ENCODE measurements around the gene RPRML.
A peak's percentile ranks its signal among the peaks of the same experiment; 100 is the strongest.
"Not testable (repeated sequence)": the region's sequence is repeated elsewhere in the genome, so short reads cannot be mapped to it uniquely, and the experiment has no call there.

Gene RPRML

DNA sequence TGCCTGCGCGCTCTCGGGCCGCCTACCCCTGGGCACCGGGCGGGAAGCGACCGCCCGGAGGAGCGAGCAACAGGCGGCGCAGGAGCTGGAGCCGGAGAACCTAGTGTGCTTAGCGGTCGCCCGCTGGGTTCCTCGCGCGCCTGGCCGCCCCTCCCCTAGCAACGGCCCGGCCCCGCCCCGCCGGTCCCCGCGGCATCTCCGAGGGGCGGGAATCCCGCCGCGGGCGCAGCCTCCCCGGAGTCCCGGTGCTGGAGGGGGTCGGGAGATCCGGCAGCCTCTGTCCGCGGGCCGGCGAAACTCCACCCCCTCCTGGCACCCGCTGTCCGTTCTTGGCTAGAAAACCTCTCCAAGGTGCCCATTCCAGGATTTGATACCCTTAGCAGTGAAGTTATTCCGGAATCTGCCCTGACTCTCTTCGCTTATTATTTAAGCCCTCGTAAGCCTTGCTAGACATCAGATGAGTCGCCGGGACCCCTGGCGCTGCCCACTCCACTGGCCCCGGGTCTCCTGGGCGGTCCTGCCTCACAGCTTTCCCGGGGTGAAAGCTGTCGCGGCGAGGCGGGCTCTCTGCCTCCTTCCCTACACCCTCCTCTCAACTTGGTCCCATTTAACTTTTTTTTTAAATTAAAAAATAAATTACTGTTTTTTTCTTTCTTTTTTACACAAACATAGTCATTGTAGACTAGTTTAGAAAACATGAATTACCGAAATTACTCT, at the start of gene RPRML:
TSS of gene RPRML (minus strand) at position 107 of the 717 bp plus-strand sequence. CDS start 246 bp downstream, outside the sequence.
- DNase-seq, result peak; percentile 75

DNA sequence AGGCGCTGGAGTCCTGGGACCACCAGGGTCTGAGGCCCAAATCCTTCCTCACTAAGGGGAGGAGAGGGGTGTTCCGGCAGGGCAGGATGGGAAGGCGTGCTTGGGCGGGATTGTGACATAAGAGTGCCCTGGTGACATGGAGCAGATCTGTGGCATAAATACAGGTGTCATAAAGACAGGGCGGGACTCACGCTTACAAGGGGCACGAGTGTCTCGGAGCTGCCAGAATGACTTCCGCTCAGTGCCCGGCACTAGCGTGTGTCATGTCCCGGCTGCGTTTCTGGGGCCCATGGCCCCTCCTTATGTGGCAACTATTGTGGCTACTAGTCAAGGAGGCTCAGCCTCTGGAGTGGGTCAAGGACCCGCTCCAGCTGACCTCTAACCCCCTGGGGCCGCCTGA, 37.9 kb upstream of the RPRML start:
- not testable (repeated sequence) for DNase-seq

DNA sequence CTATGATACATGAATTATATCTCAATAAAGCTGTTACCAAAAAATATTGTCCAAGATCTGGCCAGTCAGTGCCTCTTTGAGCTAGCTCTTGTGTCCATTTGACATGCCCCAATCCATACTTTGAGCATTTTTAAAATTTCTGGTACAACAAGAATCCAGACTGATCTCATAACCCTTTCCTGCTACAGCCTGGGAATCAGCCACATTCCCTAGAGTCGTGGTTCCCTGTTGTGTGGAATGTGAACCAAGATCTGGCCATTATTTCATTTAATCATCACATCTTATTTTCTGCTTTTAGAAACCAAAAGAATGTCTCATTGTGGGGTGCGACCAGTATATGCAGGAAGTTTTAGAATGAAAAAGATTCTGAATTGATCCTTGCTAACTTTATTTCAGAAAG, 34.3 kb upstream of the RPRML start:
- DNase-seq, result no peak

DNA sequence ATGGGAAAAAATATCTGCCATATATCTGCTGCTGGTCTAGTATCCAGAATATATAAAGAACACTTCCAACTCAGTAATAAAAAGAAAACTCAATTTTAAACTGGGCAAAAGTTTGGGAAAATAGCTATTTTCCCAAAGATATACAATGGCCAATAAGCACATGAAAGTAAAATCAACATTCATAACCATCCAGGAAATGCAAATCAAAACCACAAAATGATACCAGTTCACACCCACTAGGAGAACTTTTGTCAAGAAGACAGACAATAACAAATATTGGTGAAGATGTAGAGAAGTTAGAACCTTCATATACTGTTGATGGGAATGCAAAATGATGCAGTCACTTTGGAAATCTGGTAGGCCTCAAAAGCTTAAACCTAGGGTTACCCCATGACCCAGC, 33.4 kb upstream of the RPRML start:
- DNase-seq, result no peak

DNA sequence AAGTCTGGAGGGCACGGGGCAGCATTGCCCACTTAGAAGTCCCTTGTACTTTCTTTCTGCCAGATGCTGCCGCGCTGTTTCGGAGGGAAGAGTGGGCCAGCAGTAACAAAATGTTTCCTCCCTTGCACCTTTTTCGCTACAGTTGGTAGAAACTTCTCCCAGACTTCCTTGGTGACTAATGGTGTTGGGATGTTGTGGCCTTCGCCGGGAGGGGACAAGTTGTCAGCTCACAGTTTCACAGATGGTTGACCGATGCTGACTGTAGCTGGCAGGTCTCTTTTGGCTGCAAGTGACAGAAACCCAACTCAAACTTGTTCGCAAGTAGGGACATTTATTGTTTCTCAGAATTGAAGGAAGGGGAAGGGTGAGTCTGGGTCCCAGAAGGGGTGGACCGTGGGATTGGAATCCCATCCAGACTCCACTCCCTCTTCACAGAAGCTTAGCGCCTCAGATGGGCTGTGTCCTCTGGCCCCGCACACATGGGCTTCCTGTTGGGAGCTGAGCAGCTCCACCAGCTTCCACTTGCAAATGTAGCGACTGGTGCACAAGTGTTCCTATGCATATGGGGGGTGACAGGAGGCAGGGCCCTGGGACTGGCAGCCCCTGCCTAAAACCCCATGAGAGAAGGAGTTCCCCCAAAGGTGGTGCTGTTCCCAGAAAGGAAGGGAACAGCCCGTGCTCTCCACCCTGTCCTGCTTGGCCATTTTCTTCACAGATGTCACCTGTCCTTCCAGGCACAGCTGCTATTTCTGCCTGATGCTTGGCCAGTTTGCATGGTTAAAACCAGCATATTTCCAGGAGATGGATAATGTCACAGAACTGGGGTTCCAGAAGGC, 30.9 kb upstream of the RPRML start:
- DNase-seq, result no peak

DNA sequence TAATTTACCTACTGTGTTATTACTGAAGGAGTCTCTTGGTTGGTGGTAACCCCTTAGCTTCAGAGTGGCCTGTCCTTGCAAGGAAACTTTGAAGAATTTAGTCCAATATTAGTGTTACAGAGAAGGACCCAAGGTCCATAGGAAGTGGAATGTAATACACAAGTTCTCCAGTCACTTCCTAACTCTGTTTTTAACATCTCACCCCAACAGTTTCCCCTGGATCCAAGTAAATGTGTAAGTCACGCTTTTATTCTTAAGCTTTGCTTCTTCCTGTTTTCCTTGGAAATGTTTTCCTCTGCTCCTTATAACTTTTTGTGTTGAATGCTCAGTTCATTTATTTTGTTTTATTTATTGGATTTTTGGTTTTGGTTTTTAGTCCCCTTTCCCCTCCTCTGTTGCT, 25.9 kb upstream of the RPRML start:
- no peak for DNase-seq

DNA sequence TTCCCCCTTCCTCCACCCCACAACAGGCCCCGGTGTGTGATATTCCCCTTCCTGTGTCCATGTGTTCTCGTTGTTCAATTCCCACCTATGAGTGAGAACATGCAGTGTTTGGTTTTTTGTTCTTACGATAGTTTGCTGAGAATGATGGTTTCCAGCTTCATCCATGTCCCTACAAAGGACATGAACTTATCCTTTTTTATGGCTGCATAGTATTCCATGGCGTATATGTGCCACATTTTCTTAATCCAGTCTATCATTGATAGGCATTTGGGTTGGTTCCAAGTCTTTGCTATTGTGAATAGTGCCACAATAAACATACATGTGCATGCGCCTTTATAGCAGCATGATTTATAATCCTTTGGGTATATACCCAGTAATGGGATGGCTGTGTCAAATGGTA, 24.8 kb upstream of the RPRML start:
- DNase-seq, result not testable (repeated sequence)

DNA sequence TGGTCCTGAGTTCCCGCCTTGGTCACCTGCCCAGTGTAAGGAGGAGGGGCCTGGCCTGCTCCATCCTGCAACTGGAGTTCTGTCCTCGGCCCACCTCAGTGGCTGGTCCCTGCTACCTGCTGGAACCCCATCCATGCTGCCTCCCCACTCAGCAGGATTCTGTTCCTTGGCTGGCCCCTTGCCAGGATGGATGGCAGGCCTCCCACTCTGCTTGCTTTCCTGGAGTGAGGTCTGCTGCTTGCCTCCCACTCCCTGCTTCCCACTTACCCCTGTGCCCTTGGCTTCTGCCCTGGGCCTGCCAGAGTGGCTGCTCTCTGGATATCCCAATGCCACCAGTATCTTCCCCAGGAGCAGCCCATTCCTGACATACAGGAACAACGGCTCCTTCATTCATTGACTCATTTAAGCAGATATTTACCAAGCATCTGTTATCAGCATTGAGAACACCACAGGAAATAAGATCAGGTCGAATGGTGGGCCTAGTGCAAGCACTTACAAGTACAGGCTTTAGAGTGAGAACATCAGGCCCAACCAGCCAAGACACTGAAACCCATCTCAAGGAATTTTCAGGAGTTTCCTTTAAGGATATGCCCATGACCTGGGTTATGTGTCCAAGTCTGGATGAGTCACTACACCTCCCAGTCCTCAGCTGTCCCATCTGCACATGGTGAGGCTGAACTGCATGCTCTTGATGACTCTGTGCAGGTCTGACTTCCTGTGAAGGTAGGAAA, 17.0 kb upstream of the RPRML start:
- no peak for DNase-seq

DNA sequence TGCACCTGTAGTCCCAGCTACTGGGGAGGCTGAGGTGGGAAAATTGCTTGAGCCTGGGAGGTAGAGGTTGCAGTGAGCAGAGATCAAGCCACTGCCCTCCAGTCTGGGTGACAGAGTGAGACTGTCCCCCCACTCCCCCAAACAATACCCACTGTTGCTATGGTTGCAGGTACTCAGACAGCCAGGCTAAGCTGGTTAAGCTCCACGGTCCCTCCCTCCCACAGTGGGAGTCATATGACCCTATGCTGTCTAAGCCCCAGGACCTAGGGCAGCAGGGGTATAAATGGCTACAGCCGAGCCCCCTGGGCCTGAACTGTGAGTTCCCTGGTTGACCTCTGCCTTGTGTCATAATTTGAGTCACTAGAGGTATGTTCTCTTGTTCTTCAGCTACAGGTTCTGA, 15.9 kb upstream of the RPRML start:
- no peak for DNase-seq

DNA sequence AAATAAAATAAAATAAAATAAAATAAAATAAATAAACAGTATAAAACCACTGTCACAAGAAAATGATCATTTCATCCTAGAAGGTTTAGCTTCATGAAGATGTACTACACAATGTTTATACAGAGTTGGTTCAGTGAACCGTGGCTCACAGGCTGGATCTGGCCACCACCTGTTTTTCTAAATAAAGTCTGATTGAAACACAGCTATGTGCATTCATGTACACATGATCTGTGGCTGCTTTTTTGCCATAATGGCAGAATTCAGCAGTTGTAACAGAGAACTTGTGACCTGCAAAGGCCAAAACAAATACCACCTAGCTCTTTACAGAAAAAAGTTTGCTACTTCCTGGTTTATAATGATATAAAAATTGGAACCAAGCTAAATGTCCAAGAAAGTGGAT, 12.6 kb upstream of the RPRML start:
- no peak for DNase-seq

DNA sequence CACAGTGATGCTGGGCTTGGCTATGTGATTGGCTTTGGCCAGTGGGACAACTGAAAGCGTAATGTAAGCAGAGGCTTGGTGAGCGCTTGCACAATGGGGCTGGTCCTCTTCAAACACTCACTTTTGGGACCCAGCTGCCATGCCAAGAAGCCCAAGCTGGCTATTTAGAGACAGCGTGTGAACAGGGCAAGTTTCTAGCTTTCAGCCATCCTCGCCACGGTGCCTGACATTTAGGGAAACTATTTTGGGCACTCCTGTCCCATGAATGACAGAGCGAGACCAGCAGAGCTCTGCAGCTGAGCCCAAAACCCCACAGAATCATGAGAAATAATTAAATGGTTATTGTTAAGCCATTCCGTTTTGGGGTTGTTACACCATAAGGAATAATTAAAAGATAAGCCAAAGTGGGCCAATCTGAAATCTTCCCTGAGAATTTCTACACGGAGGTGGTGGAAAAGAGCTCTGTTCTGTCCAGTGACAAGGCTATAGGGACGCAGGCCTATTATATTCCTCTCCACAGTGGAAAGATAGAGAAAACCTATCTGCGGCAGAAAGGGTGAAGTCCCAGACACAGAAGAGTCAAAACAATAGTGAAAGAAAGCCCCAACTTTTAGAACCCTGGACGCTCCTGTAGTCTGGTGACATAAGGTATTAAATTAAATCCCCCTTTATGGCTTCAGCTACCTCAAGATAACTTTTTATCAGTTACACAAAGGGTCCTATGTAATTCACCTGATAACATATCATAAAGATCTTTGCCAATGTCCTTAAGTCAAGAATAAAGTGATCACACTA, 10.8 kb upstream of the RPRML start:
- DNase-seq, result no peak

DNA sequence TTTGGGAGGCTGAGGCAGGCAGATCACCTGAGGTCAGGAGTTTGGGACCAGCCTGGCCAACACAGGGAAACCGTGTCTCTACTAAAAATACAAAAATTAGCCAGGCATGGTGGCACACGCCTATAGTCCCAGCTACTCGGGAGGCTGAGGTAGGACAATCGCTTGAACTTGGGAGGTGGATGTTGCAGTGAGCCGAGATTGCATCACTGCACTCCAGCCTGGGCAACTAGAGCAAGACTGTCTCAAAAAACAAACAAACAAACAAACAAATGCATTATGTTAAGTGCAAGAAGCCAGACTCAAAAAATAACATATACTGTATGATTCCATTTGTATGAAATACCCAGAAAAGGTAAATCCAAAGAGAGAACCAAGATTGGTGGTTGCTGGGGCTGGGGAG, 8.9 kb upstream of the RPRML start:
- not testable (repeated sequence) for DNase-seq

DNA sequence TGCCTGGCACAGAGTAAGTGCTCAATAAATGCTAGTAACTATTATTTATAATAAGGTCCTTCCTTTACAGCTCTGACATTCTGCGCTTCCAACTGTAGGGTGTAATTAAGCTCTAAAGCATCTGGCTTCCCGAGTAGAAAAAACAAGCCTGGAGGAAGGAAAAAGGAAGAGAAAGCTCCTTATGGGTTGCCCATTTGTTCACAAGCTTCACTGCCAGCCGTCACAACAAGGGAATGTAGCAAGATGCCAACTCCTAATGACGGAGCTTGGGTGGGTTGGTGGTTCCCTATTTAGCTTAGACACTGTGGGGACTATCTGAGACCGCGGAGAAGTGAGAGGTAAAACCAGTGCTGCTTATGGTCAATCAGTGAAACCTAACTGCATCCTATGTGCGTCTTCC, 7.3 kb upstream of the RPRML start:
- no peak for DNase-seq

DNA sequence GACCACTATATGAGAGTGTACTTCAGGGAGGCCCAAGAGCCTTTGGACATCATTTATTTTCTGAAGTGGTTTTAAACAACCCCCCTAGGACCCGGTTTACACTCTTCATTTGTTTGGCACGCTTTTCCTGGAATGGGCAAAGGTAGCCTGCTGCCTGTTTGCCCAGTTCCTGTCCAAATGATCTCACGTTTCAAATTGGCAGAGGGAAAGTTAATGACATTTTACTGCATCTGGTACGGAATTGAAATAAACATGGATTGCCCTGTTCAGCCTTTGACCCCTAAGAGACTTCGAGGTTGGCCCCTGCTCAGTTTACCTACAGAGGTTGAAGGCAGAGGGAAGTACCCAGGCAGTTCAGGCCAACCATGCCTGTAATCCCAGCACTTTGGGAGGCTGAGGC, 5.8 kb upstream of the RPRML start:
- DNase-seq, result no peak

DNA sequence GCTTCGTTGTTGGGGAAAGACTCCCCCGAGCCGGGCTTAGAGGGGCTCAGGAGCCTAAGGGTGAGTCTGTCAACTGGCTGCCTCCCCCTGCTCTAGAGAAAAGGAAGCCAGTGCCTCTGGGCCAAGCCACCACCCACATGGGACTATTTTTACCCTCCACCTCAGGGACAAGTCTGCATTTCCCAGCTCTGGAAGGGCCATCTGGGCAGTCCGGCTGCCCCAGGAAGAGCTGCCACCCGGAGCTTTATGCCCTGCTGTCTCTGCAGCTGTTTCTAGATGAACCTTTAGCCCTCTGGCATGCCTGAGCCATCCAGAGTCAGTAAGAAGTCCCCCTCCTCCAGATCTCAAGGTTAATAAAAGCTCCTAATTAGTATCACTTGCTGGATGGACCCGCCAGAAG, 5.3 kb upstream of the RPRML start:
- no peak for DNase-seq

DNA sequence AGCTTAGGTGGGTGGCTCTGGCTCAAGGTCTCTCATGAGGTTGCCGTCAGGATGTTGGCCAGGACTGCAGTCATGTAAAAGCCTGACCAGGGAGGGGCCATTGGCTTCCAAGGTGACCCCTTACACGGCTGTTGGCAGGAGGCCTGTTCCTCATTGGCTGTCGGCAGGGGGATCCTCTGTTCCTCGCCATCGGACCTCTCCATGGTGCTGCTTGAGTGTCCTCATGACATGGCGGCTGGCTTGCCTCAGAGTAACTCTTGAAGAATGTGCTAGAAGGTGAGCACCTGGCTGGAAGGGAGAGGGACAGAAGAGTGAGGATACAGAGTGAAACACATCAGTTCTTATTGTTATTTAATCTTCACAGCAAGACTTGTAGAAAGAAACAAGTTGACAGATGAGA, 4.7 kb upstream of the RPRML start:
- no peak for DNase-seq

DNA sequence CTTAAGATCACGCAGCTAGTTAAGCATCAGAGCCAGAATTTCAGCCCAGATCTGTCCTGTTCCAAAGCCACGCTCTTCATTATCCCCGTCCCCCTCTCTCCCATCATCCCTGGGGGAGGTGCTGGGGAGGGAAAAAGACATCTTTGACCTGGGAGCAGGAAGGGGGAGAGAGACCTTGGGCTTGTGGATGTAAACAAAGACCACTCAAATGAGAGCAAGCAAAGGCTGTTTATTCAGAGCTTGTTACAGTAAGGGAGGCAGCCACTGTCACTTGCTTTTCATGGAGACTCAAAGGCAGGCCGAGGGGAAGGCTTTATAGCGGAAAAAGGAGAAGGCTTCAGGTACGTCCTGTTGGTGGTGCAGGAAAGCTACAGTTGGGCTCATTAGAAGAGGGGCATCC, 3.5 kb upstream of the RPRML start:
- DNase-seq, result no peak

DNA sequence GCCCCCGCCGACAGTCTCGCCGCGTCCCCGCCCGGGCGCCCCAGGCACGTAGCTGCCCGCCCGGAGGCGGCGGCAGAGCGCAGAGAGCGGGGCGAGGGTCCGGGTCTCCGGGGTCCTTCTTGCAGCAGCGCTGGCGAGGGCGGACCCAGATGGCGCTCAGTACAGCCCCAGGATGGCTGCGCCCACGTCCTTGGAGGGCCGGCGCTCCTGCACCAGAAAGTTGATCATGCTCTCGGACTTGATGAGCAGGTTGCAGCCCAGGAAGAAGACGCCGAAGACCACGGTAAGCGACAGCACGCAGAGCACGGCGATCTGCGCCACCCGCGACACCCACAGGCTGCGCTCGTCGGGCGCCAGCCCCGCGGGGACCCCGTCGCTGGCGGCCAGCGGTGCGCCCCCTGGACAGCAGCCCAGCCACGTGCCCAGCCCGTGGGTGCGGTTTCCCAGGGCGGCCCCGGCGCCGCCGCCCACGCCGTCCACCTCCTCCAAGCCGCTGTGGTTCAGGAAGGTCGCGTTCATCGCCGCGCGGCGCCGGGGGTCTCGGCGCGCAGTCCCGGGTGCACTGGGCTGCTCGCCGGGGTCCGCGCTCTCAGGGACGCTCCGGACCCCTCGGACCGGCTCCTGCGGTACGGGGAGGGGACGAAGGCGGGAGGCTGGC, 435 bp downstream of the RPRML start:
- DNase-seq, result peak; percentile 67

DNA sequence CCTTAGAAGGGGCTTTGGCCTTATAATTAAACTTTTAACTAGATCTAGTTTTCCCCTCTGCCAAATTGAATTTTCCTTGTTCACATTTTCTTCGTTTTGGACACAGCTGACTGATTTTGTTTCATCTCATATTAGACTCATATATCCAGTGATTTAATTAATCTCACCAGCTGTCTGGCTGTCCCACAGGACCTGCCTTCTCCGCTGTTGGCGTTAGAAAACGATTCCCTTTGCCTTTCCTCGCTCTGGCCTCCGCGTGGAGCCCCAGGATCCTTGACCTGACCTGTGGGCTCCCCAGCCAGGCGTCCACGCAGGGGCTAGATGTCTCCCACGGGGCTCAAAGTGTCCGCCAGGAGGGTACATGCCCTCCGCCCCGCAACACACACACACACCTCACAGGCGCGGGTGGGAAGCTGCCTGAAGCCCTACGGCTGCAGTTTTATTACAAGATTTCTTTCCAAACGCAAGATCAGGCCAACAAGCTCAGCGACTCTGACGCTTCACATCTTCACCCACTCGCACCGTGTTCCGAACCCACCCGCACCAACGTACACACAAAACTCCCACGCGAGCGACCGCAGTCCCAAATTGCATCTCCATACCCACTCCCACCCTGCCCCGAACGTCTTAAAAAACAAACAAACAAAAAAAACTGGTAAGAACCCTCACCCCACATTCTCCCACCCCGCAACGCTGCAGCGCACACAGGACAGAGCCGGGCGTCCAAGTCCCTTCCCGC, 1.1 kb downstream of the RPRML start:
- DNase-seq, result no peak

DNA sequence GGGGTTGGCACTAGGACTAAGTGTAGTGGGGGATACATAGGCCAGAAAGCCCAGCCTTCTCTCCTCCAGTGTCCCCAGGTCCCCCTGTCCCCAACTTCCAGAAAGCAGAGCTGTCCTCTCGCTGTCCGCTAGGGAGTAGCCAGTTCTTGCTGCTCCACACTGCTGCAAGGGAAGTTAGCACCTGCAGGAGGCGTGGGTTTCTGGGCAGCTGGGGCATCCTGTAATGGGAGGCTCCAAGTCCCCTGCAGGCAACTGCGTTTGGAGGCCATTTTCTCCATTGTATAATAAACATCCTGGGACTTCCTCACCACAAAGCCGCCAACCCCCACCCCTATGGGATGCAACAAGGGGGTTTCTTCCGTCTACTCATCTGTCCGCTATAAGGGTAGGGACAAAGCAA, 1.7 kb downstream of the RPRML start:
- no peak for DNase-seq

DNA sequence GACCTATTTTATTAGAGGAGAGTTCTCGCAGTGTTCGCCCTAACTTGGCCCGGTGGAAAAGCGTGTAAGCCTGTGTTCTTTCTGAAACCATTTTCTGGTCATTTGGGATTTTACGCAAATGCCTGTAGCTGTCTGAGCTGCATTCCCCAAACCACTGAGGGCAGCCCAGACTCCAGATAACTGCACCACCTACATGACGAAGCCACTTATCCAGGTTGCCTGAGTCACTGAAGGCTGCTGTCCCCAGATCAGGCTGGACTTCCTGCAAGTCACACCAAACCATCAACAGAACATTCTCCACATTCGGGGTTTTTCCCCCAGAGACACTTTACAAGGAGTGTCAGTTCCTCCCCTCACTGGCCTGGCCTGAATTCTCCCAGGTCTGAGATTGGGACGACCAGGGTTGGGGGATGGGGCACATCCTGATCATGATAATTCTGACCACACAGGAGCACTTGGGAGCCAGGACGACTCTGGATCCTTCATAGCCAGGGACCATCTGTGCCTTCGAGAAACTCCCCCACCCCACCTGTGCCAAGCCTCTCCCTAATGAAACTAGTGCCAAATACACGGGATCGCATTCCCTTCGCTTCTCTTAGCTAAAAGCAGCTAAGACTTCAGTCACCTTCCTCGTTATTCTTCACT, 2.3 kb downstream of the RPRML start:
- no peak for DNase-seq
